Fibroblast of the aortic adventitia (primary cell): Measurements from ENCODE around the gene CAMK1D. TPM values are rescaled to one million over a fixed set of nuclear protein-coding genes. Genes with fewer than 3 reads are reported as not detected.
"Not testable (repeated sequence)": the region's sequence is repeated elsewhere in the genome, so short reads cannot be mapped to it uniquely, and the experiment has no call there.

Source experiments
- DNase-seq: peaks from one replicate; pipeline ENCODE4 v3.0.0-alpha.2; 2010; ENCODE audit warnings: low read depth
- H3K4me3 ChIP-seq: 2 replicates; pipeline ENCODE4 v1.5.1; 2011; ENCODE audit warnings: low read depth, mild to moderate bottlenecking, control low read depth, low read length, moderate library complexity
- CTCF ChIP-seq: IDR thresholded peaks from 2 replicates; pipeline ENCODE4 v1.5.1; 2011; ENCODE audit warnings: mild to moderate bottlenecking, low read length, control low read depth, inconsistent platforms; ENCODE audit not compliant: insufficient read depth
- total RNA-seq: library from RNA; depleted of rRNA; stranded (reverse); fragments of >200 nt; gene quantifications from 2 replicates; pipeline ENCODE4 v1.2.3, GENCODE V29; 2012; ENCODE audit warnings: low replicate concordance

The CAMK1D gene
- total RNA-seq, 1 donor = 9.8 TPM

GRCh38 chr10:12854988-12855387 is 505.6 kb downstream of the CAMK1D start:
- H3K4me3 ChIP-seq = no peak overlapping the region
- DNase-seq = no peak
- TF ChIP-seq CTCF = no peak

- DNase-seq = no peak
- H3K4me3 ChIP-seq = no peak overlapping the region
- no peak for TF ChIP-seq CTCF
Observed at GRCh38 chr10:12862459-12862858, 513.1 kb downstream of the CAMK1D start.

GRCh38 chr10:12865515-12865914 is 516.2 kb downstream of the CAMK1D start:
- not testable (repeated sequence) for DNase-seq

GRCh38 chr10:12868229-12868628 is 518.9 kb downstream of the CAMK1D start:
- no peak for DNase-seq
- no peak for TF ChIP-seq CTCF
- no peak overlapping the region for H3K4me3 ChIP-seq

More at GRCh38 chr10:12865515-12865914, 516.2 kb downstream of the CAMK1D start:
- not testable (repeated sequence) for H3K4me3 ChIP-seq

- no peak overlapping the region for H3K4me3 ChIP-seq
- no peak for TF ChIP-seq CTCF
- no peak for DNase-seq
Observed at GRCh38 chr10:12869427-12869826, 520.1 kb downstream of the CAMK1D start.

- TF ChIP-seq CTCF = no peak
Observed at GRCh38 chr10:12872577-12872976, 523.2 kb downstream of the CAMK1D start.

GRCh38 chr10:12873172-12873571 is 523.8 kb downstream of the CAMK1D start:
- H3K4me3 ChIP-seq = no peak overlapping the region
- TF ChIP-seq CTCF = no peak
- DNase-seq = no peak

More at GRCh38 chr10:12872577-12872976, 523.2 kb downstream of the CAMK1D start:
- DNase-seq = no peak
- H3K4me3 ChIP-seq = no peak overlapping the region
